K562 (cell line): Measurements from ENCODE around the gene NFATC1. TPM values are rescaled to one million over a fixed set of nuclear protein-coding genes. Genes with fewer than 3 reads are reported as not detected.

Source experiments
- ATAC-seq: fragments of 200-7000 bp; cut with Tn5 transposase; 3 replicates; pipeline ENCODE4 v1.9.1; 2020; ENCODE audit warnings: moderate library complexity
- BruUV-seq: library from RNA; stranded (reverse); fragments of 400-500 nt; replicated peaks from 2 replicates; lab custom pipeline; 2021; lab: Mats Ljungman, UMichigan
- CTCF ChIA-PET: fragments of 300-600 bp; formaldehyde crosslinking; extraction: SDS; loops from one replicate; lab custom pipeline; 2021; ENCODE audit warnings: low intra/inter-chr PET ratio; lab: Yijun Ruan, JAX
- POLR2A ChIA-PET: fragments of 300-600, 350-650 bp; sonication (Branson Sonifier 250); formaldehyde crosslinking; extraction: SDS; loops from one replicate; lab custom pipeline; 2021; ENCODE audit warnings: antibody characterized with exemption, inconsistent platforms; lab: Yijun Ruan, JAX
- DNase-seq, 4 experiments: peaks; one replicate each; pipeline versions ENCODE4 v3.0.0 to v3.0.0-alpha.2; 2011 to 2018; ENCODE audit warnings: low spot score in 3 of 4, mixed read lengths in 3 of 4; ENCODE audit errors: extremely low read depth in 1 of 4
- FAIRE-seq: peaks from 2 replicates; lab custom pipeline; 2011; peaks lifted over from hg19 to GRCh38; lab: Jason Lieb, UNC
- H2AFZ ChIP-seq: 2 replicates; pipeline ENCODE4 v1.6.0; 2011; ENCODE audit warnings: low read depth, low read length, control low read depth, inconsistent platforms
- H3K27ac ChIP-seq: fragments of 200-600 bp; 3 replicates; pipeline ENCODE4 v1.8.0; 2011; ENCODE audit warnings: low read depth, mild to moderate bottlenecking, control low read depth, inconsistent platforms, low read length, moderate library complexity, mixed read lengths; ENCODE audit errors: extremely low read depth
- H3K27me3 ChIP-seq, 2 experiments: fragments of 300-600 bp in 1 of 2; 2 replicates in 1 of 2; 3 replicates in 1 of 2; pipeline versions ENCODE4 v1.6.0 to v1.8.0; 2011; ENCODE audit warnings: inconsistent platforms in 2 of 2, low read length in 2 of 2, mild to moderate bottlenecking in 1 of 2, mixed read lengths in 1 of 2, moderate library complexity in 1 of 2; ENCODE audit not compliant: control insufficient read depth in 2 of 2, insufficient read depth in 2 of 2
- H3K36me3 ChIP-seq: fragments of 300-600 bp; 3 replicates; pipeline ENCODE4 v1.8.0; 2011; ENCODE audit warnings: mild to moderate bottlenecking, low read length, inconsistent platforms; ENCODE audit not compliant: control insufficient read depth, insufficient read depth
- H3K4me1 ChIP-seq, 2 experiments: fragments of 200-600 bp in 1 of 2; replicated peaks in 1 of 2; 2 replicates in 1 of 2; 3 replicates in 1 of 2; pipeline versions ENCODE4 v1.5.1 to v1.8.0; 2011; ENCODE audit warnings: inconsistent platforms in 2 of 2, low read length in 2 of 2, mild to moderate bottlenecking in 1 of 2, mixed read lengths in 1 of 2, moderate library complexity in 1 of 2; ENCODE audit not compliant: control insufficient read depth in 2 of 2, insufficient read depth in 2 of 2
- H3K4me2 ChIP-seq: 2 replicates; pipeline ENCODE4 v1.6.1; 2011; ENCODE audit warnings: low read length, control low read depth, inconsistent platforms, mixed read lengths; ENCODE audit not compliant: insufficient read depth
- H3K4me3 ChIP-seq: fragments of 200-600 bp; sonication (generic), shearing (Covaris generic); 2 replicates; pipeline ENCODE4 v1.5.1; 2016; ENCODE audit warnings: control low read depth, inconsistent platforms
- H3K79me2 ChIP-seq: fragments of 200-600 bp; 3 replicates; pipeline ENCODE4 v1.8.0; 2011; ENCODE audit warnings: low read length, inconsistent platforms; ENCODE audit not compliant: control insufficient read depth, insufficient read depth
- H3K9ac ChIP-seq, 2 experiments: 2 replicates each; pipeline versions ENCODE4 v1.6.0 to v1.6.1; 2011; ENCODE audit warnings: low read depth in 2 of 2, low read length in 2 of 2, control low read depth in 1 of 2, inconsistent platforms in 1 of 2, mild to moderate bottlenecking in 1 of 2, mixed read lengths in 1 of 2; ENCODE audit not compliant: insufficient read depth in 1 of 2
- H3K9me1 ChIP-seq: one replicate; pipeline ENCODE4 v1.6.0; 2011; ENCODE audit warnings: inconsistent platforms, mild to moderate bottlenecking, low read length, moderate library complexity; ENCODE audit not compliant: control insufficient read depth, insufficient read depth
- H3K9me3 ChIP-seq: replicated peaks from 2 replicates; pipeline ENCODE4 v1.5.1; 2011; ENCODE audit warnings: low read depth, low read length, inconsistent platforms; ENCODE audit not compliant: control insufficient read depth, insufficient read depth
- H4K20me1 ChIP-seq: replicated peaks from 2 replicates; pipeline ENCODE4 v1.6.1; 2011; ENCODE audit warnings: low read length, inconsistent platforms, mixed read lengths; ENCODE audit not compliant: control insufficient read depth, insufficient read depth
- CBX3 ChIP-seq, 2 experiments: IDR thresholded peaks; 1 replicate in 1 of 2; 2 replicates in 1 of 2; pipeline ENCODE4 v1.6.1; 2012; ENCODE audit warnings: inconsistent platforms in 2 of 2, low read length in 2 of 2, borderline replicate concordance in 1 of 2, control low read depth in 1 of 2
- CBX5 ChIP-seq: IDR thresholded peaks from 2 replicates; pipeline ENCODE4 v1.6.1; 2014; ENCODE audit warnings: low read depth, borderline replicate concordance
- E2F1 ChIP-seq: sonication (generic); formaldehyde crosslinking; IDR thresholded peaks from 2 replicates; pipeline ENCODE4 v1.8.1; 2023; ENCODE audit warnings: mild to moderate bottlenecking, missing genetic modification reagents, moderate library complexity
- GTF3C2 ChIP-seq: IDR thresholded peaks from 3 replicates; pipeline ENCODE4 v1.6.1; 2011; ENCODE audit warnings: borderline replicate concordance, mild to moderate bottlenecking, moderate library complexity; ENCODE audit not compliant: insufficient read length; ENCODE audit errors: extremely low read depth
- HDAC2 ChIP-seq: fragments of 450-650 bp; IDR thresholded peaks from 2 replicates; pipeline ENCODE4 v1.6.1; 2016; ENCODE audit warnings: mild to moderate bottlenecking
- POLR3G ChIP-seq: IDR thresholded peaks from 2 replicates; pipeline ENCODE4 v1.6.1; 2011; ENCODE audit not compliant: insufficient read length, insufficient replicate concordance; ENCODE audit errors: extremely low read depth
- PURB ChIP-seq: sonication (generic); formaldehyde crosslinking; IDR thresholded peaks from 2 replicates; pipeline ENCODE4 v1.9.0; 2021; ENCODE audit warnings: low read depth, mild to moderate bottlenecking, missing genetic modification reagents
- RHOXF2B ChIP-seq: fragments of 250-450 bp; sonication (Bioruptor Pico); conservative IDR thresholded peaks from 2 replicates; pipeline ENCODE4 v1.5.1; 2021
- ZBTB2 ChIP-seq: fragments of 450-650 bp; IDR thresholded peaks from 2 replicates; pipeline ENCODE4 v1.6.1; 2016; ENCODE audit warnings: antibody characterized with exemption
- ZNF224 ChIP-seq: sonication (generic); formaldehyde crosslinking; IDR thresholded peaks from 2 replicates; pipeline ENCODE4 v1.8.0; 2022; ENCODE audit warnings: mild to moderate bottlenecking, missing genetic modification reagents
- ZNF408 ChIP-seq: fragments of 250-450 bp; sonication (Bioruptor Pico); IDR thresholded peaks from 2 replicates; pipeline ENCODE4 v1.4.0; 2020; ENCODE audit warnings: low read depth, mild to moderate bottlenecking, moderate library complexity
- WGBS: fragments of 100-300 bp; shearing (Covaris generic); methylation state at CpG from one replicate; pipeline ENCODE4 v1.1.6; 2016; ENCODE audit warnings: low coverage, mixed read lengths; ENCODE audit not compliant: insufficient coverage; ENCODE audit errors: missing lambda C conversion rate; 5-methylcytosine and 5-hydroxymethylcytosine counted together
- in situ Hi-C: fragments of 300-500 bp; cut with MboI; formaldehyde crosslinking; loops from 4 replicates; pipeline ENCODE4 v1.15.0; 2018; ENCODE audit warnings: inconsistent platforms, mixed read lengths
- intact Hi-C: fragments of 100-400 bp; cut with micrococcal nuclease; formaldehyde crosslinking; loops from 2 replicates; pipeline ENCODE4 v1.14.2; 2022
- polyA plus RNA-seq, 8 experiments: library from polyadenylated mRNA; depleted of rRNA in 4 of 8; stranded (reverse) in 5 of 8; unstranded in 3 of 8; fragments of >200 nt; fragmentation: Nextera tagmentation in 2 of 8; fragmentation: Illumina TruSeq in 1 of 8; extraction: Ambion mirVana in 2 of 8; extraction: Trizol in 1 of 8; gene quantifications; 2 replicates each; pipeline versions ENCODE4 v1.2.1 to v1.2.3, GENCODE V29; 2011 to 2014; ENCODE audit warnings: inconsistent platforms in 1 of 8, missing spikeins in 1 of 8
- total RNA-seq, 7 experiments: library from RNA; depleted of rRNA in 6 of 7; stranded (reverse); fragments of >200 nt in 6 of 7; fragmentation: Illumina TruSeq in 2 of 7; extraction: Trizol in 2 of 7; gene quantifications; 2 replicates each; pipeline versions ENCODE4 v1.2.1 to v1.2.3, GENCODE V29; 2011 to 2021; ENCODE audit warnings: low replicate concordance in 1 of 7

Gene NFATC1
- total and polyA plus RNA-seq, 9 of the 15 experiments (the other 6 are each of a cell fraction or from before 2014, with no cell fraction given) = 1.1 to 16.4 (median 2.5) TPM

GRCh38 chr18:79436556-79437275 is 41.0 kb downstream of the NFATC1 start (continued):
- TF ChIP-seq POLR3G (no peak), CBX3 (IDR thresholded peaks at IDR 0.05; ENCODE audit: borderline replicate concordance in 1 of 2, low read length in 2 of 2) (no peak), ZNF224 (no peak), E2F1 (CRISPR knock-in tag) (no peak), RHOXF2B (CRISPR knock-in tag) (no peak)
- TF ChIP-seq, all 486 proteins: peak for 0

- intact Hi-C loops = no loop called here
- BruUV-seq = no TSS peak
- Histone ChIP-seq H3K27me3 (no peaks in the 10 kb centered on the region), H3K4me1 (peaks cover 7 to 41% of the 10 kb centered on the region in 2 experiments; a peak in 4 of 5 replicates), H3K27ac (no peak overlapping the region), H3K36me3 (peaks cover 5% of the 10 kb centered on the region; the same call in 2 of the 3 replicates), H3K9ac (peak overlapping the region in 1 of 2 experiments; percentile 26; a peak in 1 of 4 replicates), H2AFZ (no peak overlapping the region), H4K20me1 (0 out of 2 replicates have a peak, but pooled peaks cover 4% of the 10 kb centered on the region), H3K4me3 (no peak overlapping the region), H3K9me1 (no peaks in the 10 kb centered on the region), H3K4me2 (no peak overlapping the region), H3K9me3 (no peaks in the 10 kb centered on the region), H3K79me2 (no peaks in the 10 kb centered on the region)
- no peak for FAIRE-seq
- ChIA-PET CTCF (no interaction called here), POLR2A (no interaction called here)
- DNase-seq = no peak
- in situ Hi-C loops = no loop called here
- WGBS = 88% methylated on average over 13 of the region's 36 CpGs
- ATAC-seq = no peak
- no peak for TF ChIP-seq CBX5
- no peak for TF ChIP-seq ZBTB2
- TF ChIP-seq GTF3C2 = no peak
- TF ChIP-seq HDAC2 = no peak
- TF ChIP-seq ZNF408 (CRISPR knock-in tag) = no peak
- no peak for TF ChIP-seq PURB (CRISPR knock-in tag)
These were observed 42.6 kb downstream of the NFATC1 start for GRCh38 chr18:79438089-79438897.
